ENCODE data around the gene NUPR1.
"Not testable (repeated sequence)": the region's sequence is repeated elsewhere in the genome, so short reads cannot be mapped to it uniquely, and the experiment has no call there.

The NUPR1 gene

GRCh38 chr16:28554634-28555423, 16.1 kb upstream of the NUPR1 start:
- DNase-seq = no peak

DNA sequence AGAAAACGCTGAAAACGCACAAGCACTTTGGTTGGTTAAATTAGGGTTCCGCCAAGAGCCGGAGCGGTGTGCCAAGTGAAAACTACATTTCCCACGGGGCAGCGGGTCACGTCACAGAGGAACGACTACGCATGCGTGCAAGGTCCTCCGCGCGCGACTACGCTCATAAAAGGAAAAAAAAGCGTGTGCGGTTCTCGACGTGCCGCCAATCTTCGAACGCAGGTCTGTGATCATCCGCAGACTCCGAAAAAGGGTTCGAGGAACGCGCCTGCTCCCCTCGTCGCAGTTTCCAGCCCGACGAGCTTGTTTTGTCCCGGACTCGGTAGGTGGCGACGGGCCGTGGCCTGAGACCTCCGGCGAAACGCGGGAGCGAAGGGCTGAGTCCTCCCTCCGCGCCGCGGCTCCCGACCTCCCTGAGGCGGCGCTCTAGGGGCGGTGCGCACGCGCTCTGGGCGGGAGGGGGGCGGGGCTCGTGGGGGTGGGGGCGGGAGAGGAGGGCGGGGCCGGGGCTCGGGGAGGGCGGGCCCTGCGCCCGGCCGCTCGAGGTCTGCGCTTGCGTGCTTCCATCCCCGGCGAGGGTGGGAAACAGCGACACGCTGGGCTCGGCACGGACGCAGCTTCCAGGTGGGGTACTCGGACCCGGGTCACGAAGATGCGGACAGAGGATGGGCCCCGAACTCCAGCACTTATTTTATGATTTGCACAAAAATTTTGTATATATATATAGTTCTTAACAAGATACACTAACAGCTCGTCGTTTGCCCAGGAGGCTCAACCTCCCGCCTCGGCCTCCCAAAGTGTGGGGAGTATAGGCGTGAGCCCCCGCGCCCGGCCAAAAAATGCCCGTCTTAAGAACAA, 15.2 kb upstream of the NUPR1 start, which contains the start of gene SGF29:
TSS of gene SGF29 (plus strand) at position 145 of the 858 bp plus-strand sequence. CDS start 27,150 bp downstream, outside the sequence.
- DNase-seq = peak; percentile 90

- DNase-seq = no peak
Measured at GRCh38 chr16:28549301-28549899, 10.6 kb upstream of the NUPR1 start.

- no peak for DNase-seq
Measured at GRCh38 chr16:28548306-28548802, 9.6 kb upstream of the NUPR1 start.

GRCh38 chr16:28546626-28547025, 7.9 kb upstream of the NUPR1 start:
- no peak for DNase-seq

GRCh38 chr16:28545964-28546363, 7.2 kb upstream of the NUPR1 start:
- not testable (repeated sequence) for DNase-seq

DNA sequence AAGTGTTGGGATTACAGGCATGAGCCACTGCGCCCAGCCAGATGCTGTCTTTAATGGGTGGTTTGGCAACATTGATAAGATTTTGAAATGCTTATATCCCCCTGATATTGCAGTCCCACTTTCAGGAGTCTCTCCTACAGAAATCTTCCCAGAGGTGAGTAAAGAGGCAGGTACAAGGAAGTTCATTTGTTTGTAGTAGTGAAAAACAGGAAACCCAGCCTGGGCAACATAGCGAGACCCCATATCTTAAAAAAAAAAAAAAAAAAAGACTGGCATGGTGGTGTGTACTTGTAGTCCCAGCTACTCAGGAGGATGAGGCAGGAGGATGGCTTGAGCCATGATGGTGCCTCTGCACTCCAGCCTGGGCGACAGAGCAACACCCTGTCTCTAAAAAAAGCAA, 6.2 kb upstream of the NUPR1 start:
- DNase-seq = no peak

- no peak for DNase-seq
Measured at GRCh38 chr16:28543072-28543471, 4.3 kb upstream of the NUPR1 start.

DNA sequence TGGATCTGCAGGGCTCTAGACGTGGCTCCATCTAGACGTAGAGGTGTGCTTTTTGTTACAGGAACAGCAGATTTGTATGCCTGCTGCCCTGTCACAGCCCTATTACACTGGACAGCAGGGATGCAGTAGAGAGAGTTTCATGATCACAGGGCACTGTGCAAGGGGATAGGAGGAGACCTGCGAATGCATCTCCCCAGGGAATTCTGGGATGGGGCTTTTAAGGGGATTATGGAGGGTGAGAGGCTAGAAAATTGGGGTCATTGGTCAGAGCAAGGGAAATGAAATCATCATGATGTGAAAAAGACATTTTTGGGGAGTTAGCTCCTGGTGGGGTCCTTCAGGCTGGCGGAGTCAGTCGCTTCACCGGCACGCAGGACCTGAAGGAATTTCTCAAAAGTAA, 3.9 kb upstream of the NUPR1 start:
- DNase-seq = no peak

GRCh38 chr16:28540346-28540745, 1.6 kb upstream of the NUPR1 start:
- no peak for DNase-seq

DNA sequence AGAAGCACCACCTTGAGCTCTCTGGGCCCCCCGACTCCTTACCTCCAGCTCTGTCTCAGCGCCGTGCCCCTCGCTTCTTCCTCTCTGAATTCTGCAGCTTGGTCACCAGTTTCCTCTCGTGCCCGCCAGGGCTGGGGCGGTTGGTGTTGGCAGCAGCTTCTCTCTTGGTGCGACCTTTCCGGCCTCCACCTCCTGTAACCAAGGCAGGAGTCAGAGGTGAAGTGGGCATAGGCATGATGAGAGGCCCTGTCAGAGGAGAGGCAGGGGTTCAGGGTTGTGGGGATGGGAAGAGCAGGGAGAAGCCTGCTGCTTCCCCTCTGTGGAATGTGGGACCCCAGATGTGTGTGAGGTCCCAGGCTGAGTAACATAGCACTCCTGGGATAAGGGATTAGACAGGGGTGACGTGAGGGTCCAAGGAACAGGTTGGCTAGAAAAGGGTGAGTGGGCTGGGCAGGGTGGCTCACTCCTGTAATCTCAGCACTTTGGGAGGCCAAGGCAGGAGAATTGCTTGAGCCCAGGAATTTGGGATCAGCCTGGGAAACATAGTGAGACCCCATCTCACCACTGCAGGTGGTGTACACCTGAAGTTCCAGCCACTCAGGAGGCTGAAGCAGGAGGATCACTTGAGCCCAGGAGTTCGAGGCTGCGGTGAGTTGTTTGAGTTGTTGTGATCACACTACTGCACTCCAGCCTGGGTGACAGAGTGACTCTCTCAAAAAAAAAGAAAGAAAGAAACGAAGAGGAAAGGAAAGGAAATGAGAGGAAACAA, 626 bp downstream of the NUPR1 start:
- DNase-seq = no peak

DNA sequence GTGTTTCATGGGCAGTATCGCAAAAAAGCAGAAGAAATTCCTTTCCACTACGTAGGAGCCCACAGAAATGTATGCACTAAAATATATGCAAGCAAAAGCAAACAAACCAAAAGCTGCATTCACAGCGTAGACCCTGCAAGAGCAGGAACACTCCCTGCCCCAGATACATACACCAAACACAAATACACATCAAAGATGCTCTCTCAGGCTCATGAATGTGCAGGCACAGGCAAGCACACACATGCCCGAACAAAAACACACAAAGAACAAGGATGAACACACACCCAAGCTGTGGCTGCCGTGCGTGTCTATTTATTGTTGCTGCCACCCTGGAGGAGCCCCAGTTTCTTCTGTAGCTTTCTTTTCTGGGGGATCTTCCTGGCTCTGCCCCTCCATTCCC, 1.7 kb downstream of the NUPR1 start:
- no peak for DNase-seq

GRCh38 chr16:28534542-28535373, 4.0 kb downstream of the NUPR1 start:
- DNase-seq = no peak

DNA sequence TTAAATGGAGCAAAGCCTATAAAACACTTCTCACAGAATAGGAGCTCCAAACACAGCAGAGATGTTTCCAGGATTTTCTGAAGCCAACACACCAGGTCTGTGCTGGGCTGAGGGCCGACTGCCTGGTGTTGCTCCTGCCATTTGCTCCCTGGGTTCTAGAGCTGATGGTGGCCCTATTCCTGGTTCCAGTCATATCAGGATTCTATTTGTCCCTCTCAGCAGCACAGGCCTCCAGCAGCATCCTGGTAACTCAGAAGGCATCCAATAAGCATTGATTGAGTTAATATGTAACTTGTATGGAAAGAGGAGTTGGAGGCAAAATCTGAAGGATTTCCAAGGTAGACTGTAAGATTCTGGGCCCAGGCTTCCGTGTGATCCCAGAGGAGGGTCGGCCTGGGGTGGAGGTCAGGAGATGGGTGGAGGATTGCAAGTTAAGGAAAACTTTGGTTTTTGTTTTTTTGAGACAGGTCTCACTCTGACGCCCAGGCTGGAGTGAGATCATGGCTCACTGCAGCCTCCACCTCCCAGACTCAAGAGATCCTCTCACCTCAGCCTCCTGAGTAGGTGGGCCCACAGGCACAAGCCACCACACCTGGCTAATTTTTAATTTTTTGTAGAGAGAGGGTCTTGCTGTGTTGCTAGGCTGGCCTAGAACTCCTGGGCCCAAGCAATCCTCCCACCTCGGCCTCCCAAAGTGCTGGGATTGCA, 5.7 kb downstream of the NUPR1 start:
- DNase-seq = no peak

- no peak for DNase-seq
Measured at GRCh38 chr16:28531777-28532744, 6.7 kb downstream of the NUPR1 start.

GRCh38 chr16:28529124-28529523, 9.7 kb downstream of the NUPR1 start:
- no peak for DNase-seq

- no peak for DNase-seq
Measured at GRCh38 chr16:28528463-28528867, 10.3 kb downstream of the NUPR1 start.

DNA sequence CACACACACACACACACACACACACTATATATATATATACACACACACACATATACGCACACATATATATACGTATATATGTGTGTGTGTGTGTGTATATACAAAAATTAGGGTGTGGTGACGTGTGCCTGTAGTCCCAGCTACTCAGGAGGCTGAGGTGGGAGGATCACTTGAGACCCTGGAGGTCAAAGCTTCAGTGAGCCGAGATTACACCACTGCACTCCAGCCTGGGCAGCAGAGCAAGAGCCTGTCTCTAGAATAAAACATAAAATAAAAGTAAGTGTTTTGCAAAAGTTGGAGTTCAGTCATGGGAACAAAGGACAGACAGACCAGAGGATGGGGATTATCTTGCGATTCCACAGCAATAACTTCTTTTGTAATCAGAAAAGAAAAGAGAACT, 10.8 kb downstream of the NUPR1 start:
- no peak for DNase-seq

DNA sequence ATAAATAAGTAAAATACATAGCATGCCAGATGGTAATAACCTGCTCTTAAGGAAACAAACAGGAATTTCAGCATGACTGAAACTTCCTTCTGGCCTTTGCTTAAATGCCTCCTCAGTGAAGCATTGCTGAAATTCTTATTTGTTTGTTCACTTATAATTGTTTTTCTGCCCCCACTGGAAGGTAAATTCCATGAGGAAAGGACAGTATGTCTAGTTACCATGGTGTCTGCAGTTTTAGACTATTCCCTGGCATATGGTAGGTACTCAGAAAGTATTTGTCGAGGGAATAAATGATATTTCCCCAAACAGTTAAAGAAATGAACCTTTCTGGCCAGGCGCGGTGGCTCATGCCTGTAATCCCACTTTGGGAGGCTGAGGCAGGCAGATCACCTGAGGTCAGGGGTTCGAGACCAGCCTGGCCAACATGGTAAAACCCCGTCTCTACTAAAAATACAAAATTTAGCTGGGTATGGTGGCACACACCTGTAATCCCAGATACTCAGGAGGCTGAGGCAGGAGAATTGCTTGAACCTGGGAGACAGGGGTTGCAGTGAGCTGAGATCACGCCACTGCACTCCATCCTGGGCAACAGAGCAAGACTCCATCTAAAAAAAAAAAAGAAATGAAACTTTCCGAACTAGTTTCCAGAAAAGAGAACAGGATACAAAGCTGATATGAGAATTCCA, 11.5 kb downstream of the NUPR1 start:
- not testable (repeated sequence) for DNase-seq
